MM.1S (cell line): ENCODE data around the gene NUMB.

ENCODE experiments used
- EZH2 ChIP-seq: fragments of 300-600 bp; sonication (generic); optimal IDR thresholded peaks from 2 replicates; pipeline ENCODE3; 2017; ENCODE audit warnings: low read depth, mild to moderate bottlenecking, antibody characterized with exemption, low read length, mixed read lengths
- EZH2phosphoT487 ChIP-seq: fragments of 300-600 bp; sonication (generic); IDR thresholded peaks from 2 replicates; pipeline ENCODE4 v1.6.1; 2018; ENCODE audit warnings: antibody characterized with exemption, low read length
- TF ChIP-seq, protein P1 (sequence below): fragments of 300-600 bp; sonication (generic); IDR thresholded peaks from 2 replicates; pipeline ENCODE4 v1.5.1; 2016; ENCODE audit warnings: antibody characterized with exemption, low read length, mixed read lengths

DNA sequence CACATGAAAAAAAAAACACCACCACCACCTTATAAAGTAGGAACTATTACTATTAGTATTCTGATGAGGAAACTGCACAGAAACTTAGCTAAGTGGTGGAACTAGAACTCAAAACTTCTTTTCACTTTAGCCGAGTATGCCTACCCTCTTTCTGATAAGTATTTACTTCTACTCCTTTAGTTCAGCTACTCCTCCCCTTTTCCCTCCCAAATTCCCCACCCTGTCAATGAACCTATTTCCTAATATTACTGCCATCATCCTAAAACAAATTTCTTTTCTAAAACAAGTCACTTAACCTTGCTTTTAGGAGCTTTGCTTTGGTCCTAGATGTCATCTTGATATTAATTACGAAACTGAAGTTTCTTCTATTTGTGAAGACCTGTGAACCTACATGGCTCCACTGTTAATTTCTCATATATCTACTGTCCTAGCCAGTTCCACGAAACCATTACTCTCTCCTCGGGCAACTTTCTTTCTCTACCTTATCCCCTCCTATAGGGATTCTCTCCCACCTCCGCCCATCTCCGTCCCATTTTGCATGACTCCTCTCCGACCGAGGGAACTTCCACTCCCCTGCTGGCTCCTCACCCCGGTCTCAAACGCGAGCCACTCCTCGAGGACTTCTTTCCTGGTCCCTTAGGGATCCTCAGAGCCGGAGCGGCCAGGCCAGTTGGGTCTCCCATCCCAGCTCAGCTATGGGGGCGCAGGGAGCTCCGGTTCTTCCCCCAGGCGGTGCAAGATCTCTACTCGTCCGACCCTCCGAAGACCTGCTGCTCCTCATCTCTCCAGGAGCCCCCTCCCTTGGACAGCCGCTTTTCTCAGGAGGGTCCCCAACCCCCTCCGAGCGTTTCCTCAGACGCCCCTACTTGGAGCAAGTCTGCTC lies 1.1 kb downstream of the NUMB start:
- TF ChIP-seq, protein P1, sequence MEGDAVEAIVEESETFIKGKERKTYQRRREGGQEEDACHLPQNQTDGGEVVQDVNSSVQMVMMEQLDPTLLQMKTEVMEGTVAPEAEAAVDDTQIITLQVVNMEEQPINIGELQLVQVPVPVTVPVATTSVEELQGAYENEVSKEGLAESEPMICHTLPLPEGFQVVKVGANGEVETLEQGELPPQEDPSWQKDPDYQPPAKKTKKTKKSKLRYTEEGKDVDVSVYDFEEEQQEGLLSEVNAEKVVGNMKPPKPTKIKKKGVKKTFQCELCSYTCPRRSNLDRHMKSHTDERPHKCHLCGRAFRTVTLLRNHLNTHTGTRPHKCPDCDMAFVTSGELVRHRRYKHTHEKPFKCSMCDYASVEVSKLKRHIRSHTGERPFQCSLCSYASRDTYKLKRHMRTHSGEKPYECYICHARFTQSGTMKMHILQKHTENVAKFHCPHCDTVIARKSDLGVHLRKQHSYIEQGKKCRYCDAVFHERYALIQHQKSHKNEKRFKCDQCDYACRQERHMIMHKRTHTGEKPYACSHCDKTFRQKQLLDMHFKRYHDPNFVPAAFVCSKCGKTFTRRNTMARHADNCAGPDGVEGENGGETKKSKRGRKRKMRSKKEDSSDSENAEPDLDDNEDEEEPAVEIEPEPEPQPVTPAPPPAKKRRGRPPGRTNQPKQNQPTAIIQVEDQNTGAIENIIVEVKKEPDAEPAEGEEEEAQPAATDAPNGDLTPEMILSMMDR, result no peak
- TF ChIP-seq EZH2, result no peak
- TF ChIP-seq EZH2phosphoT487, result no peak
